GM23338 (cell line): ENCODE measurements around the gene STPG4. TPM values are rescaled to one million over a fixed set of nuclear protein-coding genes. Genes with fewer than 3 reads are reported as not detected.
A peak's percentile ranks its signal among the peaks of the same experiment; 100 is the strongest.

ENCODE experiments used
- ATAC-seq: fragments of 200-7000 bp; cut with Tn5 transposase; 3 replicates; pipeline ENCODE4 v1.9.1; 2020
- DNase-seq: peaks from one replicate; pipeline ENCODE4 v3.0.0-alpha.2; 2015; ENCODE audit warnings: low spot score
- H2AFZ ChIP-seq: fragments of 200-600 bp; sonication (generic); 2 replicates; pipeline ENCODE4 v1.8.0; 2016; ENCODE audit warnings: antibody characterized with exemption, mild to moderate bottlenecking, moderate library complexity
- H3F3A ChIP-seq: fragments of 200-600 bp; sonication (generic); replicated peaks from 2 replicates; pipeline ENCODE4 v1.8.0; 2017; ENCODE audit warnings: antibody characterized with exemption, mixed run types, low read depth
- H3K27ac ChIP-seq: fragments of 200-600 bp; sonication (generic); 2 replicates; pipeline ENCODE4 v1.6.1; 2016; ENCODE audit warnings: low read depth
- H3K27me3 ChIP-seq: fragments of 200-600 bp; sonication (generic); 2 replicates; pipeline ENCODE4 v1.8.0; 2016; ENCODE audit warnings: mild to moderate bottlenecking, mixed run types, moderate library complexity; ENCODE audit not compliant: insufficient read depth
- H3K36me3 ChIP-seq: fragments of 200-600 bp; sonication (generic); 2 replicates; pipeline ENCODE4 v1.8.0; 2016; ENCODE audit warnings: mild to moderate bottlenecking; ENCODE audit not compliant: insufficient read depth
- H3K4me1 ChIP-seq: fragments of 200-600 bp; sonication (generic); 2 replicates; pipeline ENCODE4 v1.8.0; 2016; ENCODE audit warnings: mild to moderate bottlenecking, moderate library complexity; ENCODE audit not compliant: insufficient read depth
- H3K4me2 ChIP-seq: fragments of 200-600 bp; sonication (generic); 2 replicates; pipeline ENCODE4 v1.7.1; 2017; ENCODE audit warnings: mixed run types
- H3K4me3 ChIP-seq: fragments of 200-600 bp; sonication (generic); 2 replicates; pipeline ENCODE4 v1.6.1; 2016; ENCODE audit warnings: mixed run types
- H3K79me2 ChIP-seq: fragments of 200-600 bp; sonication (generic); replicated peaks from 2 replicates; pipeline ENCODE4 v1.8.0; 2017; ENCODE audit warnings: mild to moderate bottlenecking; ENCODE audit not compliant: insufficient read depth
- H3K9me2 ChIP-seq: fragments of 200-600 bp; sonication (generic); 2 replicates; pipeline ENCODE4 v1.8.0; 2017; ENCODE audit not compliant: insufficient read depth
- H4K20me1 ChIP-seq: fragments of 200-600 bp; sonication (generic); replicated peaks from 2 replicates; pipeline ENCODE4 v1.8.0; 2017; ENCODE audit warnings: mild to moderate bottlenecking; ENCODE audit not compliant: insufficient read depth
- H3K27ac Mint-ChIP-seq: 2 replicates; pipeline ENCODE4 v1.8.0; 2020; ENCODE audit warnings: inconsistent platforms, mild to moderate bottlenecking, moderate library complexity, mixed read lengths
- H3K27me3 Mint-ChIP-seq: 3 replicates; pipeline ENCODE4 v1.8.0; 2022; ENCODE audit warnings: low read depth, mild to moderate bottlenecking, moderate library complexity, mixed read lengths, inconsistent platforms; ENCODE audit not compliant: insufficient read depth, poor library complexity
- H3K36me3 Mint-ChIP-seq: 3 replicates; pipeline ENCODE4 v1.8.0; 2021; ENCODE audit warnings: low read depth, mild to moderate bottlenecking, inconsistent platforms, moderate library complexity, mixed read lengths
- H3K4me1 Mint-ChIP-seq: 3 replicates; pipeline ENCODE4 v1.8.0; 2020; ENCODE audit warnings: mild to moderate bottlenecking, inconsistent platforms, mixed read lengths
- H3K4me3 Mint-ChIP-seq: 3 replicates; pipeline ENCODE4 v1.8.0; 2021; ENCODE audit warnings: moderate library complexity, mild to moderate bottlenecking, inconsistent platforms, mixed read lengths
- H3K9me3 Mint-ChIP-seq: 3 replicates; pipeline ENCODE4 v1.8.0; 2020; ENCODE audit warnings: moderate library complexity, mild to moderate bottlenecking, inconsistent platforms, mixed read lengths
- CREB1 ChIP-seq: fragments of 250-450 bp; sonication (Bioruptor Pico); IDR thresholded peaks from 2 replicates; pipeline ENCODE4 v1.5.0; 2020; ENCODE audit warnings: low read depth, mild to moderate bottlenecking, moderate library complexity
- ETS1 ChIP-seq: IDR thresholded peaks from 2 replicates; pipeline ENCODE4 v1.6.1; 2016; ENCODE audit warnings: antibody characterized with exemption
- EZH2 ChIP-seq: fragments of 200-600 bp; sonication (generic); IDR thresholded peaks from one replicate; pipeline ENCODE4 v1.8.0; 2017; ENCODE audit warnings: antibody characterized with exemption, mild to moderate bottlenecking, low read depth; ENCODE audit not compliant: unreplicated experiment
- EZH2phosphoT487 ChIP-seq: fragments of 200-600 bp; sonication (generic); IDR thresholded peaks from one replicate; pipeline ENCODE4 v1.8.1; 2018; ENCODE audit warnings: antibody characterized with exemption; ENCODE audit not compliant: unreplicated experiment
- JUNB ChIP-seq: IDR thresholded peaks from one replicate; pipeline ENCODE4 v1.6.1; 2016; ENCODE audit warnings: antibody characterized with exemption; ENCODE audit not compliant: unreplicated experiment
- NANOG ChIP-seq: IDR thresholded peaks from 2 replicates; pipeline ENCODE4 v1.6.1; 2016; ENCODE audit warnings: antibody characterized with exemption, borderline replicate concordance
- POLR2AphosphoS5 ChIP-seq: IDR thresholded peaks from 2 replicates; pipeline ENCODE4 v1.6.1; 2016; ENCODE audit warnings: antibody characterized with exemption, low read depth
- STAT1 ChIP-seq: IDR thresholded peaks from one replicate; pipeline ENCODE4 v1.6.1; 2016; ENCODE audit warnings: antibody characterized with exemption; ENCODE audit not compliant: unreplicated experiment
- ZNF114 ChIP-seq: fragments of 250-450 bp; sonication (Bioruptor Pico); IDR thresholded peaks from 2 replicates; pipeline ENCODE4 v1.5.0; 2020; ENCODE audit warnings: mild to moderate bottlenecking, moderate library complexity
- ZNF331 ChIP-seq: fragments of 250-450 bp; sonication (Bioruptor Pico); IDR thresholded peaks from 2 replicates; pipeline ENCODE4 v1.5.0; 2020; ENCODE audit warnings: low read depth, mild to moderate bottlenecking, moderate library complexity
- ZNF462 ChIP-seq: fragments of 250-450 bp; sonication (Bioruptor Pico); IDR thresholded peaks from 2 replicates; pipeline ENCODE4 v1.5.0; 2020; ENCODE audit warnings: mild to moderate bottlenecking, moderate library complexity
- polyA plus RNA-seq: library from polyadenylated mRNA; unstranded; fragments of >200 nt; fragmentation: Nextera tagmentation; extraction: Ambion mirVana; gene quantifications from 2 replicates; pipeline ENCODE4 v1.2.1, GENCODE V29; 2016
- total RNA-seq: library from RNA; depleted of rRNA; stranded (reverse); fragments of >200 nt; shearing (Covaris generic); gene quantifications from 2 replicates; pipeline ENCODE4 v1.2.3, GENCODE V29; 2014

The STPG4 gene
- total and polyA plus RNA-seq, 2 experiments from 2014 or later, result 0.28 TPM; not detected in 1

DNA sequence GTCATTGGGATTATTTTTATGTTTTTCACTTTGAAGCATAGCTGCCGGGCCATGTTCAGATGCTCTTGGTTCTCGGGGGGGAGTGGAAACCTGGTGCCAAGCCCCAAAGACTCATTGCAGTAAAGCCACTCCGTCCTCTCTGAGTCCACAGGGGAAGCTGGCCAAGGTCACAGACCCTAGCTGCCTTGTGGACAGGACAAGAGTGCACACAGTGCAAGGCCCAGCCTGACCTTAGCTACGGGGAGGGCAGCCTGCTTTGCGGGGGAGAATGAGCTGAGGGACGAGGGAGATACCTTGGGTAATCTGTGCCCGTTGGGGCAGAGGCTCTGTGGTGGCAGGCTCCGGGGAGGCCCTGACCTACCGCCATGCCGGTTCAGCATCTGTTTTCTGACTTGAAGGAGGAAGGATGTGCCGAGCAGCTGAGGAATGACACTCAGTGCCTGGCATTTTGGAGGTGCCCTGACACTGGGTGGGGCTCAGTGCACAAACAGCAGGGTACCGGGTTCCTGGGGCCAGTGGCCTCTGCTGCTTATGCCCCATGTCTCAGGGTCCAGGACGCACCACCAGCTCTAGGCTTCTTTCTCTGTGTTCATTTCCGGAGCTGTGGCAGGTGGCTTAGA is 87.2 kb downstream of the STPG4 start:
- Histone ChIP-seq H3K79me2 (no peaks in the 10 kb centered on the region; the same call in 1 of the 2 replicates), H3F3A (no peaks in the 10 kb centered on the region; the same call in 1 of the 2 replicates), H2AFZ (no peak overlapping the region), H3K4me3 (no peak overlapping the region), H3K9me2 (peaks cover 6% of the 10 kb centered on the region; the same call in 1 of the 2 replicates), H3K27me3 (no peaks in the 10 kb centered on the region), H3K4me1 (peaks cover 26% of the 10 kb centered on the region), H3K4me2 (no peak overlapping the region), H3K36me3 (no peaks in the 10 kb centered on the region), H4K20me1 (no peaks in the 10 kb centered on the region), H3K27ac (no peak overlapping the region)
- H3K27me3 Mint-ChIP-seq, result peaks cover 21% of the 10 kb centered on the region
- no peaks in the 10 kb centered on the region; the same call in 1 of the 3 replicates for H3K36me3 Mint-ChIP-seq
- TF ChIP-seq NANOG (no peak), POLR2AphosphoS5 (no peak), EZH2phosphoT487 (no peak), CREB1 (CRISPR knock-in tag) (no peak), STAT1 (no peak)
- ATAC-seq (no peak), DNase-seq (no peak)
- no peak overlapping the region for H3K27ac Mint-ChIP-seq
- peaks cover 49% of the 10 kb centered on the region for H3K4me1 Mint-ChIP-seq
- no peaks in the 10 kb centered on the region for H3K9me3 Mint-ChIP-seq
- no peak overlapping the region for H3K4me3 Mint-ChIP-seq

DNA sequence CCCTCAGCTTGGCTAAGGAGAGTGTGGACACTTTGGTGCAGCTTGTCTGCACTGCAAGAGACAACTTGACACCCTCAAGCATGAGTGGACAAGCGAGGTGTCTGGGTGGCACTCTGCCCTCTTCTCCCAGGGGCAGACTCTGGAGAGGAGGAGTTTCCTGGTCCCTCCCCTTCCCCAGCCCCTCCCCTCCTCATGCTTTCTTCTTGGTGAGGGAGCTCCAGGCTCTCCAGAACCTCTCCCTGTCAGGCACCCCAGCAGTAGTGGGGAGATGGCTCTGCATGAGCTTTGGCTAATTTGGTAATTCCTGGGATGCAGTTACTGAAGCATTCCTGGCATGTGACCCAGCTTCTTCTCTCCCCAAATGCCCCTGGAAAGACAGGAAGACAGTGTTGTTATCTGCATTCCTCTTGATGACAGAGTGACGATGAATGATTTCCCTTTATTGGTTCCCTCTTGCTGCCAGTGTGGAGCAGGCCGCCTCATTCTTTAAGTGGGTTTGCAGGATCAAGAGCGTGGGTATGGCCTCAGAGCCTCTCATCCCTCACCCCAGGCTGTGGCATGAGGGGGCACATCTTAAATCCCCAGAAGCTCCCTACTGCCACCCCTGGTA is 89.2 kb downstream of the STPG4 start:
- peaks cover 14% of the 10 kb centered on the region for H3K27me3 Mint-ChIP-seq
- H3K27ac Mint-ChIP-seq, result no peak overlapping the region
- no peaks in the 10 kb centered on the region for H4K20me1 ChIP-seq
- H3K4me3 Mint-ChIP-seq, result no peak overlapping the region
- peaks cover 32% of the 10 kb centered on the region for H3K4me1 Mint-ChIP-seq
- peaks cover 26% of the 10 kb centered on the region for H3K4me1 ChIP-seq
- no peaks in the 10 kb centered on the region for H3K27me3 ChIP-seq
- H3F3A ChIP-seq, result no peaks in the 10 kb centered on the region; the same call in 1 of the 2 replicates
- H3K9me3 Mint-ChIP-seq, result no peaks in the 10 kb centered on the region
- H3K36me3 ChIP-seq, result no peaks in the 10 kb centered on the region
- 0 out of 2 replicates have a peak overlapping the region, but pooled peaks have one; percentile 14 for H3K27ac ChIP-seq
- peaks cover 6% of the 10 kb centered on the region; the same call in 1 of the 2 replicates for H3K9me2 ChIP-seq
- no peak overlapping the region for H3K4me2 ChIP-seq
- H2AFZ ChIP-seq, result no peak overlapping the region
- no peak overlapping the region for H3K4me3 ChIP-seq
- no peaks in the 10 kb centered on the region; the same call in 1 of the 2 replicates for H3K79me2 ChIP-seq
- peak; percentile 13 for ATAC-seq
- no peaks in the 10 kb centered on the region; the same call in 1 of the 3 replicates for H3K36me3 Mint-ChIP-seq
- DNase-seq, result peak; percentile 34
- no peak for TF ChIP-seq ZNF331 (CRISPR knock-in tag)
- no peak for TF ChIP-seq ZNF462
- no peak for TF ChIP-seq CREB1 (CRISPR knock-in tag)
- TF ChIP-seq ZNF114, result no peak
- TF ChIP-seq NANOG, result no peak
- TF ChIP-seq EZH2phosphoT487, result no peak
- TF ChIP-seq EZH2, result no peak
- TF ChIP-seq JUNB, result no peak
- TF ChIP-seq ETS1, result no peak
- TF ChIP-seq POLR2AphosphoS5, result no peak
